ENCODE measurements around the gene CXCR4.

Gene CXCR4

DNA sequence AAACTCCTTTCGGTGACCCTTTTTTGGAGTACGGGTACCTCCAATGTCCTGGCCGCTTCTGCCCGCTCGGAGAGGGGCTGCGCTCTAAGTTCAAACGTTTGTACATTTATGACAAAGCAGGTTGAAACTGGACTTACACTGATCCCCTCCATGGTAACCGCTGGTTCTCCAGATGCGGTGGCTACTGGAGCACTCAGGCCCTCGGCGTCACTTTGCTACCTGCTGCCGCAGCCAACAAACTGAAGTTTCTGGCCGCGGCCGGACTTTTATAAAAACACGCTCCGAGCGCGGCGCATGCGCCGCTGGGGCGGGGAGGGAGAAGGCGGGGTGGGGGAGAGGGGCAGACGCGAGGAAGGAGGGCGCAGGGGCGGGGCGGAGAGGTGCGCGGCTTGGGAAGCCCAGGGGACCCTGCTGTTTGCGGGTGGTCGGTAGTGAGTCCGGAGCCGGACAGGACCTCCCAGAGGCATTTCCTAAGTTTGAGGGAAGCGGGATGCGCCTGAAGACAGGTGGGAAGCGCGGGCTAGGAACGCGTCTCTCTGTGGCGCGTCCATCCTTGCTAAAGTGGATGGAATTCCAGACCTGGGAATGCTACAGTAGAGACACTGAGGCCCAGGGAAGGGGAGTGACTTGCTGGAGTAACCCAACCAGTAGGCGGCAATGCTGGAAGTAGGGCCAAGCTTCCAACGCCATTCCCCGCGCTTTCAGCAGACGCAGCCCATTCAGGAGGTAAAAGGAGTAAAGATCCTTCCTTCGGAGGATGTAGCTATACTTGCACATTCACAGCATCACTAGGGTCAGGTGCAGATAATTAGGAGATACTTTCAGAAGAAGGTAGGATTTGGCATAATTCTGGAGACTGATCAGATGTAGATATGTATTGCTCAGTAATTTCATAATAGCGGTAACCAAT, at the start of gene CXCR4:
CXCR4 (minus strand) TSS at position 241 of the 910 bp plus-strand sequence; CDS start at position 152, 89 bp downstream.
- Histone ChIP-seq H3K4me3 (ENCODE audit: low read depth in 1 of 2, low read length in 2 of 2) (peak within 1 kb of the TSS; percentile 72 to 87), H4K20me1 (ENCODE audit: insufficient read depth, low read length) (peaks cover 37% of the 10 kb centered on the region), H3K27me3 (ENCODE audit: insufficient read depth, low read length, poor library complexity) (no peaks in the 10 kb centered on the region), H3K9me3 (ENCODE audit: insufficient read depth, low read length, severe bottlenecking) (no peaks in the 10 kb centered on the region), H3K79me2 (ENCODE audit: insufficient read depth, low read length) (peaks cover 52% of the 10 kb centered on the region), H3K4me1 (ENCODE audit: insufficient read depth, low read length) (peaks cover 47% of the 10 kb centered on the region), H3K36me3 (ENCODE audit: insufficient read depth, low read length) (peaks cover 41% of the 10 kb centered on the region), H2AFZ (ENCODE audit: low read depth, low read length) (peak within 1 kb of the TSS; percentile 73), H3K9ac (ENCODE audit: low read depth, low read length) (peak within 1 kb of the TSS; percentile 99), H3K4me2 (ENCODE audit: insufficient read depth, low read length) (peak within 1 kb of the TSS; percentile 81), H3K27ac (ENCODE audit: low read length) (peak within 1 kb of the TSS; percentile 100)
- TF ChIP-seq, protein P1, sequence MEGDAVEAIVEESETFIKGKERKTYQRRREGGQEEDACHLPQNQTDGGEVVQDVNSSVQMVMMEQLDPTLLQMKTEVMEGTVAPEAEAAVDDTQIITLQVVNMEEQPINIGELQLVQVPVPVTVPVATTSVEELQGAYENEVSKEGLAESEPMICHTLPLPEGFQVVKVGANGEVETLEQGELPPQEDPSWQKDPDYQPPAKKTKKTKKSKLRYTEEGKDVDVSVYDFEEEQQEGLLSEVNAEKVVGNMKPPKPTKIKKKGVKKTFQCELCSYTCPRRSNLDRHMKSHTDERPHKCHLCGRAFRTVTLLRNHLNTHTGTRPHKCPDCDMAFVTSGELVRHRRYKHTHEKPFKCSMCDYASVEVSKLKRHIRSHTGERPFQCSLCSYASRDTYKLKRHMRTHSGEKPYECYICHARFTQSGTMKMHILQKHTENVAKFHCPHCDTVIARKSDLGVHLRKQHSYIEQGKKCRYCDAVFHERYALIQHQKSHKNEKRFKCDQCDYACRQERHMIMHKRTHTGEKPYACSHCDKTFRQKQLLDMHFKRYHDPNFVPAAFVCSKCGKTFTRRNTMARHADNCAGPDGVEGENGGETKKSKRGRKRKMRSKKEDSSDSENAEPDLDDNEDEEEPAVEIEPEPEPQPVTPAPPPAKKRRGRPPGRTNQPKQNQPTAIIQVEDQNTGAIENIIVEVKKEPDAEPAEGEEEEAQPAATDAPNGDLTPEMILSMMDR (IDR thresholded peaks at IDR 0.05; ENCODE audit: borderline replicate concordance, extremely low read depth, low read length, poor library complexity, severe bottlenecking) = peak; percentile 38
- no peak for TF ChIP-seq EZH2 (IDR thresholded peaks at IDR 0.05; ENCODE audit: borderline replicate concordance, low read depth, low read length, severe bottlenecking)
- peak; percentile 91 for DNase-seq
- peak; percentile 17 for ATAC-seq (ENCODE audit: insufficient read depth, low read depth)

DNA sequence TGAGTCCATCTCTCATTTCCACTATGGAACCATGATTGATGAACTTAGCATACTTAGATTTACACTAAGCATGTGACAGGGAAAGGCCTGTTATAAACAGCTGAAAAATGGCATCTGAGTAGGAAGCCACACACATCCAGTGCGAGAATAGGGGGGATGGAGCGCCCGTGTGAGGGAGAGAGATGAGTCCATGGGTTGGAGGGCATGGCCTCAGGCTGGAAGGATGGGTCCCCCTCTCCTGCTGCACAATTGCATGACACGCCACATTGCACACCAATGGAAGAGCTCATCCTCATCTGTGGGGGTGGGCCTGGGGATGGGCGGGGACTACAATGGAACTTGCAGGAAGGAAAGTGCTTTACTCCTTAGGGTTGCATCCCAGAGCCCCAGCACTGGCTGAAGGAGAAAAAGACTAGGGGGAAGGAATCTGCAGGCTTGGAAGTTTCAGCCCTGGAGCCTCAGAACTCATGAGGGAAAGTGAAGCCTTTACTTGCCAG, 46.4 kb upstream of the CXCR4 start:
- no peak overlapping the region for H3K4me2 ChIP-seq (ENCODE audit: insufficient read depth, low read length)
- H3K79me2 ChIP-seq (ENCODE audit: insufficient read depth, low read length) = no peaks in the 10 kb centered on the region
- no peaks in the 10 kb centered on the region for H4K20me1 ChIP-seq (ENCODE audit: insufficient read depth, low read length)
- no peak for ATAC-seq (ENCODE audit: insufficient read depth, low read depth)
- no peaks in the 10 kb centered on the region for H3K9me3 ChIP-seq (ENCODE audit: insufficient read depth, low read length, severe bottlenecking)
- no peak overlapping the region for H3K4me3 ChIP-seq (ENCODE audit: low read depth in 1 of 2, low read length in 2 of 2)
- no peak overlapping the region for H2AFZ ChIP-seq (ENCODE audit: low read depth, low read length)
- H3K4me1 ChIP-seq (ENCODE audit: insufficient read depth, low read length) = no peaks in the 10 kb centered on the region
- no peak overlapping the region for H3K9ac ChIP-seq (ENCODE audit: low read depth, low read length)
- H3K27me3 ChIP-seq (ENCODE audit: insufficient read depth, low read length, poor library complexity) = no peaks in the 10 kb centered on the region
- H3K36me3 ChIP-seq (ENCODE audit: insufficient read depth, low read length) = no peaks in the 10 kb centered on the region
- H3K27ac ChIP-seq (ENCODE audit: low read length) = no peak overlapping the region
- TF ChIP-seq EZH2 (IDR thresholded peaks at IDR 0.05; ENCODE audit: borderline replicate concordance, low read depth, low read length, severe bottlenecking) = no peak
- TF ChIP-seq, protein P1 (IDR thresholded peaks at IDR 0.05; ENCODE audit: borderline replicate concordance, extremely low read depth, low read length, poor library complexity, severe bottlenecking) = no peak
- no peak for DNase-seq

DNA sequence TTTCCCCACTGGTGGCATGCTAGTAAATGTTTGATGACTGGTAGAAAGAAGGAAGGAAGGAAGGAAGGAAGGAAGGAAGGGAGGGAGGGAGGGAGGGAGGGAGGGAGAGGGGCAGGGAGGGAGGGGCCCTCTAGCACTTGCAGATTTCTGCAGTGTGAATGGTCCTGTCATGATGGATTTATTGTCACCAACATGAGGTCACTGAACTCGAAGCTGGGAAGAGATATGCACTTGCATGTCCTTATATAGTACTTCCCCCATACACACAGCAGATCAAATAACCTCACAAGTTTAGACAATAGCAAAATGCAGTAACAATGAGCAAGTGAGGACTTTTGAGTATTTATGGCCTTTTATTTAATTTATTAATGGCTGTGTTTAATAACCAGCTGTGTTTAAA, 44.5 kb upstream of the CXCR4 start:
- H2AFZ ChIP-seq (ENCODE audit: low read depth, low read length) = no peak overlapping the region
- H3K36me3 ChIP-seq (ENCODE audit: insufficient read depth, low read length) = no peaks in the 10 kb centered on the region
- no peaks in the 10 kb centered on the region for H3K9me3 ChIP-seq (ENCODE audit: insufficient read depth, low read length, severe bottlenecking)
- H3K79me2 ChIP-seq (ENCODE audit: insufficient read depth, low read length) = no peaks in the 10 kb centered on the region
- H3K9ac ChIP-seq (ENCODE audit: low read depth, low read length) = no peak overlapping the region
- no peaks in the 10 kb centered on the region for H3K4me1 ChIP-seq (ENCODE audit: insufficient read depth, low read length)
- no peak overlapping the region for H3K4me2 ChIP-seq (ENCODE audit: insufficient read depth, low read length)
- no peaks in the 10 kb centered on the region for H4K20me1 ChIP-seq (ENCODE audit: insufficient read depth, low read length)
- TF ChIP-seq EZH2 (IDR thresholded peaks at IDR 0.05; ENCODE audit: borderline replicate concordance, low read depth, low read length, severe bottlenecking) = no peak
- TF ChIP-seq, protein P1 (IDR thresholded peaks at IDR 0.05; ENCODE audit: borderline replicate concordance, extremely low read depth, low read length, poor library complexity, severe bottlenecking) = no peak
- no peak overlapping the region for H3K27ac ChIP-seq (ENCODE audit: low read length)
- no peak overlapping the region for H3K4me3 ChIP-seq (ENCODE audit: low read depth in 1 of 2, low read length in 2 of 2)
- no peak for DNase-seq
- 0 out of 3 replicates have a peak, but pooled peaks have one; percentile 22 for ATAC-seq (ENCODE audit: insufficient read depth, low read depth)
- no peaks in the 10 kb centered on the region for H3K27me3 ChIP-seq (ENCODE audit: insufficient read depth, low read length, poor library complexity)

All from DND-41 (cell line).